NT2/D1 (cell line): ENCODE data around the gene BMP2.

ENCODE experiments used
- DNase-seq: peaks from one replicate; pipeline ENCODE4 v3.0.0-alpha.2; 2011; ENCODE audit warnings: low read depth, low spot score
- H3K27me3 ChIP-seq: 2 replicates; pipeline ENCODE4 v1.6.0; 2011; ENCODE audit warnings: mild to moderate bottlenecking; ENCODE audit not compliant: insufficient read length, insufficient read depth
- H3K36me3 ChIP-seq: 2 replicates; pipeline ENCODE4 v1.6.1; 2011; ENCODE audit warnings: mild to moderate bottlenecking, low read length, mixed read lengths; ENCODE audit not compliant: insufficient read depth, insufficient read length
- H3K4me1 ChIP-seq: 2 replicates; pipeline ENCODE4 v1.5.1; 2011; ENCODE audit not compliant: insufficient read depth, insufficient read length
- H3K4me3 ChIP-seq: 2 replicates; pipeline ENCODE4 v1.5.1; 2011; ENCODE audit warnings: low read depth; ENCODE audit not compliant: insufficient read length
- H3K9ac ChIP-seq: 2 replicates; pipeline ENCODE4 v1.6.0; 2011; ENCODE audit warnings: low read depth; ENCODE audit not compliant: insufficient read length
- H3K9me3 ChIP-seq: 2 replicates; pipeline ENCODE4 v1.5.1; 2011; ENCODE audit warnings: mild to moderate bottlenecking, low read length; ENCODE audit not compliant: insufficient read depth
- SUZ12 ChIP-seq: IDR thresholded peaks from 2 replicates; pipeline ENCODE4 v1.6.1; 2011; ENCODE audit not compliant: insufficient read length, insufficient read depth; ENCODE audit errors: extremely low read depth
- YY1 ChIP-seq: IDR thresholded peaks from 2 replicates; pipeline ENCODE4 v1.6.1; 2011; ENCODE audit not compliant: insufficient read length, insufficient read depth
- ZNF274 ChIP-seq: IDR thresholded peaks from 2 replicates; pipeline ENCODE4 v1.6.1; 2011; ENCODE audit warnings: mild to moderate bottlenecking, low read depth, low read length

Gene BMP2

GRCh38 chr20:6786548-6786947 is 19.1 kb downstream of the BMP2 start:
- no peak for TF ChIP-seq ZNF274
- no peak for TF ChIP-seq SUZ12
- TF ChIP-seq YY1, result no peak
- Histone ChIP-seq H3K4me1 (no peaks in the 10 kb centered on the region), H3K36me3 (no peaks in the 10 kb centered on the region), H3K4me3 (no peak overlapping the region), H3K9me3 (no peaks in the 10 kb centered on the region), H3K27me3 (no peaks in the 10 kb centered on the region), H3K9ac (no peak overlapping the region)
- DNase-seq, result no peak

DNA sequence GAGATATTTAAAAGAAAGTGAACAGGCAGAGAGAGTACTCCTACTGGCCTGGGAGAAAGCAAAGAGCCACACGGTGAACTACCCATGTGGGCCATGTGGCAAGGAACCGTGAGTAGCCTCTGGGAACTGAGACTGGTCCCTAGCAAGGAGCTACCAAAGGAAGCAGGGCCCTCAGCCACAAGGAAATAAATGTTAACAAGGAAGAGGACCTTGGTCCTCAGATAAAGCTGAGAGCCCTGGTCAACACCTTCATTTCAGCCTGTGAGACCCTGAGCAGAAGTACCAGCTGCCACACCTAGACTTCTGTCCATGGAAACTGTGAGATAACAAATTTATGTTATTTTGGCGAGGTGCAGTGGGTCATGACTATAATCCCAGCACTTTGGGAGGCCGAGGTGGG is 25.3 kb downstream of the BMP2 start:
- Histone ChIP-seq H3K36me3 (no peaks in the 10 kb centered on the region), H3K9me3 (no peaks in the 10 kb centered on the region), H3K27me3 (no peaks in the 10 kb centered on the region), H3K9ac (no peak overlapping the region), H3K4me1 (no peaks in the 10 kb centered on the region), H3K4me3 (no peak overlapping the region)
- no peak for DNase-seq
- TF ChIP-seq ZNF274 (no peak), SUZ12 (no peak), YY1 (no peak)

DNA sequence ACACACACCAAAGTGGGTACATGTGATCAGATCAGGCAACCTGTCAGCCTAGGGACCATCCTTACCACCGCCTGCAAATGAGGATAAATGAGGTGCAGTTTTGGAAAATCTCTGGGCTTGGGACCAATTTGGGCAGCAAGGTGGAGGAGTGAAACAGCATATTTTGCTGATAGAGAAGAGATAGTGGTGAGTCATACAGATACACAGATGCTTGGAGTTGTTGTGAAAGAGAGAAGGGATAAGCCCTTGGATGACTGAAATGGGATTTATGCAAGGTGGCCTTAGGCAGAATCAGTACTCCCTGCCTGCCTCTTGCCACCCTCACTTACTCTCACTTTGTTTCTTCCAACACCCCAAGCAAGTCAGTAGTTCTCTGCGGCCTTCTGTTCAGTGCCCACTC is 34.7 kb downstream of the BMP2 start:
- TF ChIP-seq ZNF274 (no peak), YY1 (no peak), SUZ12 (no peak)
- Histone ChIP-seq H3K4me1 (no peaks in the 10 kb centered on the region), H3K27me3 (no peaks in the 10 kb centered on the region), H3K4me3 (no peak overlapping the region), H3K36me3 (no peaks in the 10 kb centered on the region), H3K9ac (no peak overlapping the region), H3K9me3 (0 out of 2 replicates have a peak, but pooled peaks cover 5% of the 10 kb centered on the region)
- DNase-seq, result no peak

DNA sequence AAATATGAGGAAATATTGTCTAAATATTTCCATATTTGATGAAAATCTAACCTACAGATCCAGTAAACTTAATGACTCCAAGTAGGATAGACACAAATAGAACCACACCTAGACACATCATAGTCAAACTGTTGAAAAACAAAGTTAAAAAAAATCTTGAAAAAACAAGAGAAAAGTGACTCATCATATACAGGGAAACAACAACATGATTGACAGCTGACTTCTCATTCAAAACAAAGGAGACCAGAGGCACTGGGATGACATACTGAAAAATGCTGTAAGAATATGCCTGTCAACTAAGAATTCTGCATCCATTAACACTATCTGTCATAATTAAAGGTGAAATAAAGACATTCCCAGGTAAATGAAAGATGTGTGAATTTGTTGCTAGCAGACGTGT is 38.8 kb downstream of the BMP2 start:
- Histone ChIP-seq H3K4me1 (no peaks in the 10 kb centered on the region), H3K36me3 (no peaks in the 10 kb centered on the region), H3K9ac (no peak overlapping the region), H3K4me3 (no peak overlapping the region), H3K9me3 (0 out of 2 replicates have a peak, but pooled peaks cover 5% of the 10 kb centered on the region), H3K27me3 (no peaks in the 10 kb centered on the region)
- DNase-seq, result no peak
- TF ChIP-seq SUZ12 (no peak), YY1 (no peak), ZNF274 (no peak)

DNA sequence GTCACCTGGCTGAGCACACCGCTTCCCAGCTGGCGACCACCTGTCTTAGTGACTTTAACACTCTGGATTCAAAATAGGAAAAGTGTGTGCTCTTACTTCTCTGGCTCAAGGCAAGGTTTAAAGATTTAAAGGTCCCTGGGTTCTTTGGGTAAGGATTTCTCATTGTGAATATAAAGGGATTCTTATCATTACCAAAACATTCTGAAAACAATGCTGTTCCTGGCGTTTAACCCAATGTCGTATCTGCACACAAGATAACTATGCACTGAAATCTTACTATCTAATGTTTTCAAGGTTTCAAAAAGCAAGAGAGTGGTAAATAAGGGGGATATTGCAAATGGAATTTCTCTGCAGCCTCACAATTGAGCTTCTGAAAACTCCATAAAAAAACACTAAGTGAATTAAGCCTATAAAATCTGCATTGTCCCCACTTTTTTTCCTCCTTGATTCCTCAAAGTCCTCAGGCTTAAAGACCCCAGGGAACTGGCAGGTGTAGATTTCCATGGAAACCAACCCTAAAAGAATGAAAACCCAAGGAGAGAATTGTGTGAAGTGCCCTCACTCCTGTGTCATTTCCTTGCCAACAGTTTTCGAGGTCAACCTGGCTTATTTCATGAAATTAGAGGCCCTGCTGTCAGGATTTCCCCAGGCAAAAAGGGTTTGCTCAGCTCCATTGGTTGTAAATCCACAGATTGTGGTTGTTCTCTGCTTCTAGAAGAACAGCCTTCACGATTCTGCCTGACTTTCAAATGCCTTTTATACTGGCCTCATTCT is 44.0 kb downstream of the BMP2 start:
- TF ChIP-seq SUZ12 (no peak), ZNF274 (no peak)
- no peak overlapping the region for H3K4me3 ChIP-seq
- H3K27me3 ChIP-seq, result no peaks in the 10 kb centered on the region
- H3K9ac ChIP-seq, result no peak overlapping the region
- H3K4me1 ChIP-seq, result no peaks in the 10 kb centered on the region
- 0 out of 2 replicates have a peak, but pooled peaks cover under 1% of the 10 kb centered on the region for H3K9me3 ChIP-seq
- DNase-seq, result no peak
- H3K36me3 ChIP-seq, result no peaks in the 10 kb centered on the region

- Histone ChIP-seq H3K4me3 (no peak overlapping the region), H3K9ac (no peak overlapping the region), H3K36me3 (no peaks in the 10 kb centered on the region), H3K27me3 (no peaks in the 10 kb centered on the region), H3K9me3 (no peaks in the 10 kb centered on the region), H3K4me1 (no peaks in the 10 kb centered on the region)
- TF ChIP-seq SUZ12 (no peak), YY1 (no peak), ZNF274 (no peak)
- no peak for DNase-seq
These were observed 45.0 kb downstream of the BMP2 start for GRCh38 chr20:6812530-6812929.

- H3K4me3 ChIP-seq, result no peak overlapping the region
- no peak overlapping the region for H3K9ac ChIP-seq
- no peaks in the 10 kb centered on the region for H3K4me1 ChIP-seq
- no peaks in the 10 kb centered on the region for H3K36me3 ChIP-seq
- H3K9me3 ChIP-seq, result no peaks in the 10 kb centered on the region
- no peak for DNase-seq
- no peak for TF ChIP-seq ZNF274
- TF ChIP-seq YY1, result no peak
- no peaks in the 10 kb centered on the region for H3K27me3 ChIP-seq
These were observed 47.5 kb downstream of the BMP2 start for GRCh38 chr20:6814945-6815344.
